HG02588 (cell line): ENCODE results near the gene FAM237A.

Experiments used
- ATAC-seq: cut with Tn5 transposase; IDR thresholded peaks from one replicate; pipeline ENCODE4 v1.9.1; 2021; ENCODE audit warnings: mild to moderate bottlenecking, moderate library complexity; ENCODE audit not compliant: unreplicated experiment

Gene FAM237A

GRCh38 chr2:206642075-206643025 is at the start of gene FAM237A:
TSS of gene FAM237A (plus strand) at chr2:206642487. CDS start at chr2:206644237, 1,750 bp downstream.
- ATAC-seq = no peak

- no peak for ATAC-seq
These were observed 44.5 kb upstream of the FAM237A start for GRCh38 chr2:206597717-206598218.

GRCh38 chr2:206603243-206603642 is 39.0 kb upstream of the FAM237A start:
- ATAC-seq = no peak

- no peak for ATAC-seq
These were observed 31.8 kb upstream of the FAM237A start for GRCh38 chr2:206610451-206610850.

GRCh38 chr2:206611191-206611590 is 31.1 kb upstream of the FAM237A start:
- ATAC-seq = no peak

GRCh38 chr2:206611736-206612135 is 30.6 kb upstream of the FAM237A start:
- no peak for ATAC-seq

- no peak for ATAC-seq
These were observed 27.5 kb upstream of the FAM237A start for GRCh38 chr2:206614811-206615210.

GRCh38 chr2:206615417-206616089 is 26.7 kb upstream of the FAM237A start:
- ATAC-seq = no peak

- no peak for ATAC-seq
These were observed 26.1 kb upstream of the FAM237A start for GRCh38 chr2:206616151-206616550.

GRCh38 chr2:206619011-206619410 is 23.3 kb upstream of the FAM237A start:
- ATAC-seq = no peak

GRCh38 chr2:206626108-206626507 is 16.2 kb upstream of the FAM237A start:
- ATAC-seq = no peak

GRCh38 chr2:206627632-206628031 is 14.7 kb upstream of the FAM237A start:
- no peak for ATAC-seq

- no peak for ATAC-seq
These were observed 10.9 kb upstream of the FAM237A start for GRCh38 chr2:206631340-206631739.

- ATAC-seq = no peak
These were observed 7.3 kb upstream of the FAM237A start for GRCh38 chr2:206635015-206635414.

GRCh38 chr2:206639636-206640035 is 2.7 kb upstream of the FAM237A start:
- ATAC-seq = no peak

GRCh38 chr2:206641226-206641625 is 1.1 kb upstream of the FAM237A start:
- ATAC-seq = no peak

GRCh38 chr2:206647985-206648384 is 5.7 kb downstream of the FAM237A start:
- no peak for ATAC-seq

GRCh38 chr2:206657087-206657486 is 14.8 kb downstream of the FAM237A start:
- no peak for ATAC-seq

GRCh38 chr2:206665251-206665650 is 23.0 kb downstream of the FAM237A start:
- no peak for ATAC-seq

GRCh38 chr2:206670531-206671319 is 28.4 kb downstream of the FAM237A start:
- no peak for ATAC-seq

- ATAC-seq = no peak
These were observed 41.3 kb downstream of the FAM237A start for GRCh38 chr2:206683546-206683945.
